ENCODE data around the gene PPP2R2C.

- TF ChIP-seq CTCF (IDR thresholded peaks at IDR 0.05) (no peak), ZFX (IDR thresholded peaks at IDR 0.05; ENCODE audit: borderline replicate concordance) (no peak)
Observed at GRCh38 chr4:6293661-6294060, 178.8 kb downstream of the PPP2R2C start.
